Measurements from ENCODE around the gene JUN.

JUN gene

DNA sequence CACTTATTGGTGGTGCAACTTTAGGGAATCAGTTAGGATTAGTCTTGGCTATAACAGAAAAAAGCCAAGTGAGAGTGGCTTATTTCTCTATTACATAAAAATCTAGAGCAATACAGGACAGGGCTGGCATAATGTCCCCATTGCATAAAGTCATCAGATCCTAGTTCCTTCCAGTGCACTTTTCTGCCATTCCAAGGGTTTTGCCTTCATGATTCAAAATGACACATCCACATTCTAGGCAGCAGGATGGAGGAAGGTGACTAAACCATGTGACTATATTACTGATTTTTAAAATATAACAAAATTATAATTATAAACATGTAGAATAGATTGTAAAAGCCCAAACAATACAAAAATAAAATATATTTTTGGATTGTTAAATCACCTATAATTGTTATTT, 18.8 kb downstream of the JUN start:
- TF ChIP-seq, protein P1, sequence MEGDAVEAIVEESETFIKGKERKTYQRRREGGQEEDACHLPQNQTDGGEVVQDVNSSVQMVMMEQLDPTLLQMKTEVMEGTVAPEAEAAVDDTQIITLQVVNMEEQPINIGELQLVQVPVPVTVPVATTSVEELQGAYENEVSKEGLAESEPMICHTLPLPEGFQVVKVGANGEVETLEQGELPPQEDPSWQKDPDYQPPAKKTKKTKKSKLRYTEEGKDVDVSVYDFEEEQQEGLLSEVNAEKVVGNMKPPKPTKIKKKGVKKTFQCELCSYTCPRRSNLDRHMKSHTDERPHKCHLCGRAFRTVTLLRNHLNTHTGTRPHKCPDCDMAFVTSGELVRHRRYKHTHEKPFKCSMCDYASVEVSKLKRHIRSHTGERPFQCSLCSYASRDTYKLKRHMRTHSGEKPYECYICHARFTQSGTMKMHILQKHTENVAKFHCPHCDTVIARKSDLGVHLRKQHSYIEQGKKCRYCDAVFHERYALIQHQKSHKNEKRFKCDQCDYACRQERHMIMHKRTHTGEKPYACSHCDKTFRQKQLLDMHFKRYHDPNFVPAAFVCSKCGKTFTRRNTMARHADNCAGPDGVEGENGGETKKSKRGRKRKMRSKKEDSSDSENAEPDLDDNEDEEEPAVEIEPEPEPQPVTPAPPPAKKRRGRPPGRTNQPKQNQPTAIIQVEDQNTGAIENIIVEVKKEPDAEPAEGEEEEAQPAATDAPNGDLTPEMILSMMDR (IDR thresholded peaks at IDR 0.05; ENCODE audit: low read length, missing control alignments): no peak
- no peak for DNase-seq (ENCODE audit: low read depth)
- H3K4me3 ChIP-seq (replicated peaks; ENCODE audit: low read depth, low read length): no peak overlapping the region

DNA sequence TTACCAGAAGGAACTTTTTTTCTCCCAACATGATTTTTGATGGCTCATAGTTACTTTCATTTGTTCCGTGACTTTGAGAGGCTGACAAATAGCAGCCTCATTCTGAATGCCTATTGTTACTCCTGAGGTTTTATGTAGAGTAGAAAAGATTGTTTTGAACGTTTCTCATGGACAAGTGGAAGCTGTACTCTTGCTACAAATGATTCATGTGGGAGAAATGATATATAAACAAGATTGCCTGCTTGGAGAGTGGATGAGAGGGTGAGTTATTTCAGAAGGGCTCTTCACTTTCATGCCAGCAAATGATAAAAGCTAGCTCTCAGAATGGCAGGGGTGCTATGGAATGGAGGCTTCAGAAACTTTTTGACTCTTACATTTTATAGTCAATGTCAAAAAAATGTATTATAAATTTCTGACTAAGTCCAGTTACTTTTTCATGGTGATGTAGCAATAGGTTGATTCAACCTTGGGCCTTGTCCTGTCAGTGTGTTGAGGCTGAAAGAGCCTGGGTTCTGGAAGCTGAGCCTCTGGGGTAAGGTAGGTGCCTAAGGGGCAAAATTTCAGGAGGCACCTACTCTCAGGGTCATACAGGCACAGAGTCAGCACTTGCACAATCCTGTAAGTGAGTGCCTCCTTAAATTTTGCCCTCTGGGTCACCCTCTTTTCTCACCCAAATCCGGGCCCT, 19.4 kb downstream of the JUN start:
- peak; percentile 85 for DNase-seq (ENCODE audit: low read depth)
- TF ChIP-seq, protein P1 (IDR thresholded peaks at IDR 0.05; ENCODE audit: low read length, missing control alignments): no peak
- no peak overlapping the region for H3K4me3 ChIP-seq (replicated peaks; ENCODE audit: low read depth, low read length)

DNA sequence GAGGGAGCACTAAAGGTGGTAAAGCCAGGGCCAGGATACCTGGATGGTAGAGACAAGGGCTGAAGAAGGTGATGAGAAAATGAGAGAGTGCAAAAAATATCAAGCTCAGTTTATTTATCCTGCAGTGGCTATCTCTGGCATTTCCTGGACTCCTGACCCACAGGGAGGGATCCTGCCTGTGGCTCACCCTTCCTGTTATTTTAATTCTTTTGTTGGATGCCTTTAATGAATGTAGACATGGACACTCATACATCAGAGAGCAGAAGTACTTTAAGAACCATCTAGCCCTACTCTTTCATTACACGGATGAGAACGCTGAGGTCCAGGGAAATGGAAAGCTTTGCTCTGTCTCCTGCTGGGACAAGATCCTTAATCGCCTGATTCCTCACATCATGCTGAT, 20.6 kb downstream of the JUN start:
- TF ChIP-seq, protein P1 (IDR thresholded peaks at IDR 0.05; ENCODE audit: low read length, missing control alignments): no peak
- DNase-seq (ENCODE audit: low read depth): peak; percentile 83
- peak overlapping the region; percentile 11 for H3K4me3 ChIP-seq (replicated peaks; ENCODE audit: low read depth, low read length)

DNA sequence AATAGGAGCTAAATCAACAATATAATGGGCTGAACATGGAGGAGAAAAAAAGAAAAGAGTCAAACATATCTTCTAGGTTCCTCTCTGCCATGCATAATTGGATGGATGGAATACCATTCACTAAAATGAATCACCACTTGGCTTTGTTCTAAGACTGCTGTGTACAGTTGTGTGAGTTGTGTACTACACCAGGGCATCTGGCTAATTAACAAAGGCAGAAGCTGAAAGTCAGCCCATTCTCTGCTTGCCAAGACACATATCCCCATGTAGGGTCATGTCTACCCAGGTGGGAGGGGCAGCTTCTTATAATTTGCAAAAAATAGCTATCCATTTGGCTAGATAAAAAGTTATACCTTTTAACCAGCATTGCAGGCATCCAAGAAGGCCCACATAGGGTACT, 21.0 kb downstream of the JUN start:
- DNase-seq (ENCODE audit: low read depth): peak; percentile 76
- H3K4me3 ChIP-seq (replicated peaks; ENCODE audit: low read depth, low read length): peak overlapping the region; percentile 11
- TF ChIP-seq, protein P1 (IDR thresholded peaks at IDR 0.05; ENCODE audit: low read length, missing control alignments): no peak

DNA sequence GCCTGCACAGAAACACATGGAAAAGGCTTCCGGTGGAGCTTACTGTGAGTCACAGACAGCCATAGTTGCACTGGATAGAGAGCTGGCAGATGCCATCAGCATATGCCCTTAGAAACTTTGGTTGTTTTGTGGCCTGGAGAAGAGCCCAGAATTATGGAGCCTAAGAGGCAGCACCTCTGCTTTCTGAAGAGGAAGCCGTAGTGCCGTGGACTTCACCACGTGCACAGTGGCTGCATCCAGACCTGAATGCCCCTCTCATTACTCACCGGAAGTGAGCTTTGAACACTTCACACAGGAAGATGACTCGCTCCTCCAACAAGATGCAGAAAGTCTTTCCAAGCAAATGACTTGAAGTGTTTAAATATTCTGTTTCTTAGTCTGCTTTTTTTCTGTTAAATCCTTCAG, 28.4 kb downstream of the JUN start:
- TF ChIP-seq, protein P1 (IDR thresholded peaks at IDR 0.05; ENCODE audit: low read length, missing control alignments): no peak
- H3K4me3 ChIP-seq (replicated peaks; ENCODE audit: low read depth, low read length): no peak overlapping the region
- peak; percentile 99 for DNase-seq (ENCODE audit: low read depth)

DNA sequence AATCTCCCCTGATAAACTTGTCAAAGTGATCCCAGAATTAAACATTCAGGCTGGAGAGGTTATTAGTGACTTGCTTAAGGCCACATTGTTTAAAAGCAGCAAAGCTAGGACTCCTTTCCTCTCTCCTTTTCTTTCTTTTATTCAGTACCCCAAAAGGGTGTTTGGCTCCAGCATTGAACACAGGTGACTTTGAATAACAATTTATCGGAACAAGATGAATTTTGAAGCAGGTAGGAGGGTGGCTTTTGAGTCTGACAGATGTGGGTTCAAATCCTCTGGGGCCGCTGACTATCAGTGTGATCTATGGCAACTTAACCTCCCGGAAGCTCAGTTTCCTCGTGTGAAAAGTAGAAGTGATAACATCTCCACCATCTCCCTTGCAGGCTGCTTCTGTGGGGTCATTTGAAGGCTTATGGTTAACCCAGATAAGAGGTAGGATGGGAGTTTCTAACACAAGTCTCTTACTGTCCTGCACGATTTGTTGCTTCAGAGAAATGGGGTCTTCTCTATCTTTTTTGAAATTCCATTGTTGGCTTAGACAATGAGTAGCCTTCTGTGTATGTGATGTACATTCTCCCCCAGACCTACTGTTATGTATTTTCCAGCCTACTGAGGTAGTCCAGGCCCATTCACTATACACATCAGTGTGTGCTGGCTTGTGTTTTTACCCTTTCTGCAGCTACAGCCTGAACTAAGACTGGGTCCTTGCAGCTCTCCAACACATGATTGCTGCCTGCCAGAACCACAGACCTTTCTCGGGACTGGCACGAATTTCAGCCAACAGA, 29.0 kb downstream of the JUN start:
- H3K4me3 ChIP-seq (replicated peaks; ENCODE audit: low read depth, low read length): no peak overlapping the region
- no peak for DNase-seq (ENCODE audit: low read depth)
- TF ChIP-seq, protein P1 (IDR thresholded peaks at IDR 0.05; ENCODE audit: low read length, missing control alignments): no peak

All from fibroblast of pulmonary artery (primary cell).